Lower leg skin (tissue), 3 donors: Measurements from ENCODE around the gene ROBO1.

Source experiments
- CTCF ChIP-seq, 3 donors: fragments of 450-650 bp; IDR thresholded peaks; one replicate each; pipeline ENCODE4 v1.5.1; 2016; ENCODE audit warnings: antibody characterized with exemption in 3 of 3, mild to moderate bottlenecking in 3 of 3, moderate library complexity in 2 of 3
- POLR2A ChIP-seq, 2 donors: fragments of 450-650 bp; IDR thresholded peaks; one replicate each; pipeline ENCODE4 v1.6.1; 2016 to 2017; ENCODE audit warnings: antibody characterized with exemption in 2 of 2, mild to moderate bottlenecking in 1 of 2, moderate library complexity in 1 of 2

GRCh38 chr3:78742491-78742890 is 1025.3 kb downstream of the ROBO1 start:
- TF ChIP-seq CTCF (IDR thresholded peaks at IDR 0.05) (no peak), POLR2A (IDR thresholded peaks at IDR 0.05) (no peak)
